Measurements from ENCODE around the gene KRTAP10-8. TPM values are rescaled to one million over a fixed set of nuclear protein-coding genes. Genes with fewer than 3 reads are reported as not detected.
A peak's percentile ranks its signal among the peaks of the same experiment; 100 is the strongest.
"Not testable (repeated sequence)": the region's sequence is repeated elsewhere in the genome, so short reads cannot be mapped to it uniquely, and the experiment has no call there.

KRTAP10-8 gene
- total RNA-seq, 1 experiment from 2014 or later: not detected

DNA sequence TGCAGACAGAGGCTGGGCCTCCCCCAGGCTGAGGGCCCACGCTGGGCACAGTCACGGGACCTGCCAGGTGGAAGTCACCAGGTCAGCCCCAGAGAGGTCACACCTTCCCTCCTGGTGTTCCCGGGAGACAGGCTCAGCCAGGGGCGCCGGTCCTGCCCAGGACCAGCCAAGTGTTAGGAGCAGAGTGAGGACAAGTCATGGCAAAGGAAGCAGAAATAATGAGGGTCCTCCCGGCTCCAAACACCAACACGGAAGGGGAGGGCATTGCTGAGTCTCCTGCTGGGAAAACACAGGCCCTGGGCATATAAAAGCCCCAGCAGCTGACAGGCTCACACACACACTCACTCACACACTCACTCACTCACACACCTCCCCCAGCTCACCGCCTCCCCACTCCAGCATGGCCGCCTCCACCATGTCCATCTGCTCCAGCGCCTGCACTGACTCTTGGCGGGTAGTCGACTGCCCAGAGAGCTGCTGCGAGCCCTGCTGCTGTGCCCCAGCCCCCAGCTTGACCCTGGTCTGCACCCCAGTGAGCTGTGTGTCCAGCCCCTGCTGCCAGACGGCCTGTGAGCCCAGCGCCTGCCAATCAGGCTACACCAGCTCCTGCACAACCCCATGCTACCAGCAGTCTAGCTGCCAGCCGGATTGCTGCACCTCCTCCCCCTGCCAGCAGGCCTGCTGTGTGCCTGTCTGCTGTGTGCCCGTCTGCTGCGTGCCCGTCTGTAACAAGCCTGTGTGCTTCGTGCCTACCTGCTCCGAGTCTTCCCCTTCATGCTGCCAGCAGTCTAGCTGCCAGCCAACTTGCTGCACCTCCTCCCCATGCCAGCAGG lies 25.4 kb downstream of the KRTAP10-8 start, which contains the start of gene KRTAP10-10:
KRTAP10-10 (plus strand) TSS at position 339 of the 833 bp plus-strand sequence; CDS start at position 401, 62 bp downstream.
- Histone ChIP-seq H3K27ac (ENCODE audit: low read length) (no peak within 1 kb of the TSS), H3K36me3 (ENCODE audit: control insufficient read depth, insufficient read depth, low read length) (no peaks in the 10 kb centered on the region), H3K9me3 (ENCODE audit: control insufficient read depth, insufficient read depth, low read depth, low read length) (no peaks in the 10 kb centered on the region), H3K27me3 (ENCODE audit: control insufficient read depth, insufficient read depth, low read length) (no peaks in the 10 kb centered on the region), H3K4me1 (ENCODE audit: control insufficient read depth, insufficient read depth, low read length) (no peaks in the 10 kb centered on the region), H3K4me3 (ENCODE audit: low read depth in 2 of 2, low read length in 2 of 2) (no peak within 1 kb of the TSS)
- no peak for TF ChIP-seq TCF7L2 (IDR thresholded peaks at IDR 0.05; ENCODE audit: low read depth, low read length)
- CTCF ChIA-PET: no interaction called here
- POLR2A ChIA-PET: no interaction called here
- DNase-seq (ENCODE audit: low read depth, low spot score) (no peak), ATAC-seq (peak; percentile 60)
- intact Hi-C loops (cut with micrococcal nuclease; ENCODE audit: unreplicated experiment) (no loop called here), in situ Hi-C loops (cut with HindIII; ENCODE audit: low pct_unique_long_range_greater_than_20kb, low sequenced_read_pairs) (no loop called here)
- no TSS peak for BruUV-seq (replicated peaks)

DNA sequence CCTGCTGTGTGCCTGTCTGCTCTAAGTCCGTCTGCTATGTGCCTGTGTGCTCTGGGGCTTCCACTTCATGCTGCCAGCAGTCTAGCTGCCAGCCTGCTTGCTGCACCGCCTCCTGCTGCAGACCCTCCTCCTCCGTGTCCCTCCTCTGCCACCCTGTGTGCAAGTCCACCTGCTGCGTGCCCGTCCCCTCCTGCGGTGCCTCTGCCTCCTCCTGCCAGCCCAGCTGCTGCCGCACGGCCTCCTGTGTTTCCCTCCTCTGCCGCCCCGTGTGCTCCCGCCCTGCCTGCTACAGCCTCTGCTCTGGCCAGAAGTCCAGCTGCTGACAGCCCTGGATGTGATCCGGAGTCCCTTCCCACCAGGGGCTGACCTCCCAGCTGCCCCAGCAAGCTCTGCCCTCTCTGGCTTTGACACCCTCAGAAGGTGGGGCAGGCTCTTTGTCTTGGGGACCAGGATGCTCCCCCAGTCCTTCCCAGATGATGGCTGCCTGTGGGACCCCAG lies 26.0 kb downstream of the KRTAP10-8 start:
- ATAC-seq: peak; percentile 65
- DNase-seq (ENCODE audit: low read depth, low spot score); POLR2A ChIA-PET; BruUV-seq (replicated peaks); in situ Hi-C loops (cut with HindIII; ENCODE audit: low pct_unique_long_range_greater_than_20kb, low sequenced_read_pairs); H3K27me3 ChIP-seq (ENCODE audit: control insufficient read depth, insufficient read depth, low read length); H3K9me3 ChIP-seq (ENCODE audit: control insufficient read depth, insufficient read depth, low read depth, low read length); H3K27ac ChIP-seq (ENCODE audit: low read length); H3K36me3 ChIP-seq (ENCODE audit: control insufficient read depth, insufficient read depth, low read length); H3K4me1 ChIP-seq (ENCODE audit: control insufficient read depth, insufficient read depth, low read length); intact Hi-C loops (cut with micrococcal nuclease; ENCODE audit: unreplicated experiment); CTCF ChIA-PET; H3K4me3 ChIP-seq (ENCODE audit: low read depth in 2 of 2, low read length in 2 of 2): not testable (repeated sequence)

DNA sequence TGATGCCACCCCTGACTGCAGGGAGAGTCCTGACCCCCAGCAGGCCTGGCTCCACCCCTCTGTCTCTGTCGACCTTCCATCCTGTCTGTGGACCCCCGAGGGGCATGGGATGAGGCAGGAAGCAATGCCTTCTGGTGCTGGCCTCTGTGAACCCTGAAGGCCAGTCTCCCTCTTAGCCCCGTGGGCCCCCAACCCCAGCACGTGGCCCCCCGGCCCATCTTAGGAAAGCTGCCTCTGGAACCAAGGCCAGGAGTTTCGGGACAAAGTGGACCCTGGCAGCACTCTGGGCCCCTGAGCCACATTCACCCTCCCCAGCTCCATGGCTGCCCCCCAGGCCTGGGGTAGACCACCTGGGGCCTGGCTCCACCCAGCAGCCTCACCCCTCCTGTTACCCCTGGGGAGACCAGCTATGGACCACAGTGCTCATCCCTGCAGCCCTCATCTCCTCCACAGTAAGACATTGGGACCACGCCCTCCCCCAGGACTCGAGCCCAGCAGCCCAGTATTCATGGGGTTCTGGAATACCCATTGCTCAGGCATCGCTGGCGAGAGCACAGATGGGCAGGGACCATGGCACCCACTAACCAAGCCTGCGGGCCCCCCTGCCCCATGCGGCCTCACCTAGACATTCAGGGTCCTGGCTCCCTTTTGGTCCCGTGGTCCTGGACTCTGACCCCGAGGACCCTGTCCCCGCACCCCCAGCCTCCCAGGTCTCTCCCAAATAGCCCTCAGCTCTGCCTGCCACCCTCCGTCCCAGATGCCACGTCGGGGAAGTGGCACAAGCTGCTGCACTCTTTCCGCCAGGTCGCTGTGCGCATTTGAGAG lies 26.8 kb downstream of the KRTAP10-8 start:
- H3K36me3 ChIP-seq (ENCODE audit: control insufficient read depth, insufficient read depth, low read length); BruUV-seq (replicated peaks); H3K27me3 ChIP-seq (ENCODE audit: control insufficient read depth, insufficient read depth, low read length); ATAC-seq; H3K9me3 ChIP-seq (ENCODE audit: control insufficient read depth, insufficient read depth, low read depth, low read length); H3K4me1 ChIP-seq (ENCODE audit: control insufficient read depth, insufficient read depth, low read length); intact Hi-C loops (cut with micrococcal nuclease; ENCODE audit: unreplicated experiment); in situ Hi-C loops (cut with HindIII; ENCODE audit: low pct_unique_long_range_greater_than_20kb, low sequenced_read_pairs); DNase-seq (ENCODE audit: low read depth, low spot score); POLR2A ChIA-PET; H3K27ac ChIP-seq (ENCODE audit: low read length); H3K4me3 ChIP-seq (ENCODE audit: low read depth in 2 of 2, low read length in 2 of 2): not testable (repeated sequence)
- CTCF ChIA-PET: interaction anchor here (0.6 kb wide), 1 partner anchor 278 kb away, joined by 4 read pairs; no protein-coding TSS in a partner anchor

DNA sequence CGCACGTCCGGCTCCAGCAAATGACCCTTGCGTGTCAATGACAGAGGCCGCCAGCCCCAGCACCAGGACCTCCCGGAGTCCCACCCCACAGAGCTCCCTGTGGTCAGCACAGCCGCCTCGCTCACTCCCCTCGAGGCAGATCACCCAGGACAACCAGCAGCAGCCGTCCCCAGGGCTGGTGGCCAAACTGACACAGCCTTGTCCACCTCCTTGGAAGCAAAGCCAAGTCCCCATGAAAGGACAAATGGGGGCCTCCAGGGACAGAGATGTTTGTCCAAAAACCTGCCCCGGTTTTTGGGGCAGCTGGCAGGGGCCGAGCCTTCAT lies 27.4 kb downstream of the KRTAP10-8 start:
- DNase-seq (ENCODE audit: low read depth, low spot score) (no peak), ATAC-seq (no peak)
- BruUV-seq (replicated peaks): no TSS peak
- Histone ChIP-seq H3K27ac (ENCODE audit: low read length) (no peak overlapping the region), H3K4me3 (ENCODE audit: low read depth in 2 of 2, low read length in 2 of 2) (no peak overlapping the region), H3K36me3 (ENCODE audit: control insufficient read depth, insufficient read depth, low read length) (no peaks in the 10 kb centered on the region), H3K9me3 (ENCODE audit: control insufficient read depth, insufficient read depth, low read depth, low read length) (no peaks in the 10 kb centered on the region), H3K27me3 (ENCODE audit: control insufficient read depth, insufficient read depth, low read length) (no peaks in the 10 kb centered on the region), H3K4me1 (ENCODE audit: control insufficient read depth, insufficient read depth, low read length) (no peaks in the 10 kb centered on the region)
- in situ Hi-C loops (cut with HindIII; ENCODE audit: low pct_unique_long_range_greater_than_20kb, low sequenced_read_pairs): no loop called here
- POLR2A ChIA-PET: no interaction called here
- no peak for TF ChIP-seq POLR2AphosphoS5 (IDR thresholded peaks at IDR 0.05; ENCODE audit: low read depth, low read length)
- TF ChIP-seq, protein P1, sequence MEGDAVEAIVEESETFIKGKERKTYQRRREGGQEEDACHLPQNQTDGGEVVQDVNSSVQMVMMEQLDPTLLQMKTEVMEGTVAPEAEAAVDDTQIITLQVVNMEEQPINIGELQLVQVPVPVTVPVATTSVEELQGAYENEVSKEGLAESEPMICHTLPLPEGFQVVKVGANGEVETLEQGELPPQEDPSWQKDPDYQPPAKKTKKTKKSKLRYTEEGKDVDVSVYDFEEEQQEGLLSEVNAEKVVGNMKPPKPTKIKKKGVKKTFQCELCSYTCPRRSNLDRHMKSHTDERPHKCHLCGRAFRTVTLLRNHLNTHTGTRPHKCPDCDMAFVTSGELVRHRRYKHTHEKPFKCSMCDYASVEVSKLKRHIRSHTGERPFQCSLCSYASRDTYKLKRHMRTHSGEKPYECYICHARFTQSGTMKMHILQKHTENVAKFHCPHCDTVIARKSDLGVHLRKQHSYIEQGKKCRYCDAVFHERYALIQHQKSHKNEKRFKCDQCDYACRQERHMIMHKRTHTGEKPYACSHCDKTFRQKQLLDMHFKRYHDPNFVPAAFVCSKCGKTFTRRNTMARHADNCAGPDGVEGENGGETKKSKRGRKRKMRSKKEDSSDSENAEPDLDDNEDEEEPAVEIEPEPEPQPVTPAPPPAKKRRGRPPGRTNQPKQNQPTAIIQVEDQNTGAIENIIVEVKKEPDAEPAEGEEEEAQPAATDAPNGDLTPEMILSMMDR (IDR thresholded peaks at IDR 0.05): no peak
- TF ChIP-seq, protein P2, sequence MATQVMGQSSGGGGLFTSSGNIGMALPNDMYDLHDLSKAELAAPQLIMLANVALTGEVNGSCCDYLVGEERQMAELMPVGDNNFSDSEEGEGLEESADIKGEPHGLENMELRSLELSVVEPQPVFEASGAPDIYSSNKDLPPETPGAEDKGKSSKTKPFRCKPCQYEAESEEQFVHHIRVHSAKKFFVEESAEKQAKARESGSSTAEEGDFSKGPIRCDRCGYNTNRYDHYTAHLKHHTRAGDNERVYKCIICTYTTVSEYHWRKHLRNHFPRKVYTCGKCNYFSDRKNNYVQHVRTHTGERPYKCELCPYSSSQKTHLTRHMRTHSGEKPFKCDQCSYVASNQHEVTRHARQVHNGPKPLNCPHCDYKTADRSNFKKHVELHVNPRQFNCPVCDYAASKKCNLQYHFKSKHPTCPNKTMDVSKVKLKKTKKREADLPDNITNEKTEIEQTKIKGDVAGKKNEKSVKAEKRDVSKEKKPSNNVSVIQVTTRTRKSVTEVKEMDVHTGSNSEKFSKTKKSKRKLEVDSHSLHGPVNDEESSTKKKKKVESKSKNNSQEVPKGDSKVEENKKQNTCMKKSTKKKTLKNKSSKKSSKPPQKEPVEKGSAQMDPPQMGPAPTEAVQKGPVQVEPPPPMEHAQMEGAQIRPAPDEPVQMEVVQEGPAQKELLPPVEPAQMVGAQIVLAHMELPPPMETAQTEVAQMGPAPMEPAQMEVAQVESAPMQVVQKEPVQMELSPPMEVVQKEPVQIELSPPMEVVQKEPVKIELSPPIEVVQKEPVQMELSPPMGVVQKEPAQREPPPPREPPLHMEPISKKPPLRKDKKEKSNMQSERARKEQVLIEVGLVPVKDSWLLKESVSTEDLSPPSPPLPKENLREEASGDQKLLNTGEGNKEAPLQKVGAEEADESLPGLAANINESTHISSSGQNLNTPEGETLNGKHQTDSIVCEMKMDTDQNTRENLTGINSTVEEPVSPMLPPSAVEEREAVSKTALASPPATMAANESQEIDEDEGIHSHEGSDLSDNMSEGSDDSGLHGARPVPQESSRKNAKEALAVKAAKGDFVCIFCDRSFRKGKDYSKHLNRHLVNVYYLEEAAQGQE (IDR thresholded peaks at IDR 0.05; ENCODE audit: insufficient read depth in 1 of 2, low read depth in 2 of 2, low read length in 1 of 2): no peak
- no peak for TF ChIP-seq SIN3A (IDR thresholded peaks at IDR 0.05; ENCODE audit: borderline replicate concordance, insufficient read depth, low read depth, low read length)
- no peak for TF ChIP-seq TCF7L2 (IDR thresholded peaks at IDR 0.05; ENCODE audit: low read depth, low read length)
- CTCF ChIA-PET: interaction anchor here (0.6 kb wide), 1 partner anchor 278 kb away, joined by 4 read pairs; no protein-coding TSS in a partner anchor
- intact Hi-C loops (cut with micrococcal nuclease; ENCODE audit: unreplicated experiment): no loop called here
